ENCODE results near the gene RIC1. TPM values are rescaled to one million over a fixed set of nuclear protein-coding genes. Genes with fewer than 3 reads are reported as not detected.

The RIC1 gene
- total and polyA plus RNA-seq, 2 of the 13 experiments (the other 11 are each of a cell fraction or from before 2014, with no cell fraction given): 18.2 to 19.0 TPM

DNA sequence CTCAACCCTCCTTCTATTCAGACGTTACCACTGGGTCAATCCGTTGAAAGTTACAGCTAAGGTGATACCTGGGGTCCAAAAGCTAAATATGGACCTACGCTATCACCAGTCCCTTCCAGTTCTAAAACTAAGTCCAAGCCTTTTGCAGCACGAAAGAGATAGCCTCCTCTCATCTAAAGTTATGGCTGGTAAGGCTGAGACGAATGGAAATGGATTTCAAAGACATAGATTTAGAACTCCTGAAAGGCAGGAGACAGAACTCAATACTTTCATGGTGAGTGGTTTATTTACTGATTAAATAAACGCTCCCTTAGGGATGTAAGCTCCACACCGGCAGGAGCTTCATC, 751 bp upstream of the RIC1 start (continued):
- TF ChIP-seq, protein P1, sequence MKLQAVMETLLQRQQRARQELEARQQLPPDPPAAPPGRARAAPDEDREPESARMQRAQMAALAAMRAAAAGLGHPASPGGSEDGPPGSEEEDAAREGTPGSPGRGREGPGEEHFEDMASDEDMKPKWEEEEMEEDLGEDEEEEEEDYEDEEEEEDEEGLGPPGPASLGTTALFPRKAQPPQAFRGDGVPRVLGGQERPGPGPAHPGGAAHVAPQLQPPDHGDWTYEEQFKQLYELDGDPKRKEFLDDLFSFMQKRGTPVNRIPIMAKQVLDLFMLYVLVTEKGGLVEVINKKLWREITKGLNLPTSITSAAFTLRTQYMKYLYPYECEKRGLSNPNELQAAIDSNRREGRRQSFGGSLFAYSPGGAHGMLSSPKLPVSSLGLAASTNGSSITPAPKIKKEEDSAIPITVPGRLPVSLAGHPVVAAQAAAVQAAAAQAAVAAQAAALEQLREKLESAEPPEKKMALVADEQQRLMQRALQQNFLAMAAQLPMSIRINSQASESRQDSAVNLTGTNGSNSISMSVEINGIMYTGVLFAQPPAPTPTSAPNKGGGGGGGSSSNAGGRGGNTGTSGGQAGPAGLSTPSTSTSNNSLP (IDR thresholded peaks at IDR 0.05; ENCODE audit: low read depth, low read length): no peak

DNA sequence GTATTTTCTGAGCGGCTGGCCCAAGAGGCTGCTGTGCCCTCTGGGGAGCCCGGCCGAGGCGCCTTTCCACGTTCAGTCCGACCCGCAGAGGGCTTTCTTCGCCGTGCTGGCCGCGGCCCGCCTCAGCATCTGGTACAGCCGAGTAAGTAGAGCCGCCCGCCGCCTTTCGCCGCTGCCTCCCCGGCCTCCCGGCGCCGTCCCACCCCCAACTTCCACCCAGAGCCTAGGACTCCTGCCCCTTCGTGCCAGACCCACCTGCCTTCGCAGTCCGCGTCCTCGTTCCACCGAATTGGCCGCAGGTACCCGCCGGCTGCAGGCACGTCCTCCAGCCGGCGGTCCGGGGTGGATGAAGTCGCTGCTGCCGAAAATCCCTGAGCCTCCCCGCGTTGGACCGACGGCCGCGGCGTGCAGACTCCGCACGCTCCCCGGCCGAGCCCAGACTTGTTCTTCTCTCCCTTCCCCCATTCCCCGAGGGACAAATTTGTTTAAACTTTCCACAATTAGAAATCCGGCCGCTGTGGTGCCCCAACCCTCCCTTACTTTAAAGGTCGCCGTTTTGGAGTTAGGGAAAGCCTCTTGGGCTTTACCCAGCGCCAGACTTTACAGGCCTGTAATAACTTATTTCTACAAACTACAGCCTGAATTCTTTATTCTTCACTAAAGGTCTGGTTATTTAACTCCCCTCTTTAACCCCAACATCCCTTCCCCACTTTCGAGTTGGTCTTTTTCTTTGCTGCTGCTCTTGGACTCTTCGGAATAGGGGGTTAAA, 589 bp downstream of the RIC1 start:
- CTCF ChIA-PET (ENCODE audit: low intra/inter-chr PET ratio, low total read pairs): no interaction called here
- peaks cover 47% of the 10 kb centered on the region for H3K4me1 ChIP-seq (ENCODE audit: insufficient read depth, low read length)
- TF ChIP-seq ZNF619 (CRISPR knock-in tag; IDR thresholded peaks at IDR 0.05) (no peak), KAT8 (CRISPR knock-in tag; IDR thresholded peaks at IDR 0.05) (no peak), ZNF564 (CRISPR knock-in tag; IDR thresholded peaks at IDR 0.05) (no peak), ZBTB1 (CRISPR knock-in tag; IDR thresholded peaks at IDR 0.05; ENCODE audit: borderline replicate concordance) (no peak), NR2C2 (CRISPR knock-in tag; IDR thresholded peaks at IDR 0.05; ENCODE audit: borderline replicate concordance) (no peak; the same call in 1 of the 2 replicates), STAG1 (CRISPR knock-in tag; IDR thresholded peaks at IDR 0.05) (no peak), MYNN (CRISPR knock-in tag; IDR thresholded peaks at IDR 0.05; ENCODE audit: low read depth) (no peak), EED (CRISPR knock-in tag; IDR thresholded peaks at IDR 0.05) (0 out of 2 replicates have a peak, but pooled peaks have one; percentile 2), CCDC6 (CRISPR knock-in tag; IDR thresholded peaks at IDR 0.05) (no peak), CHCHD3 (CRISPR knock-in tag; IDR thresholded peaks at IDR 0.05) (no peak), FOXK2 (IDR thresholded peaks at IDR 0.05) (no peak), CHD2 (IDR thresholded peaks at IDR 0.05; ENCODE audit: low read depth, low read length) (no peak)
- TF ChIP-seq, protein P2, sequence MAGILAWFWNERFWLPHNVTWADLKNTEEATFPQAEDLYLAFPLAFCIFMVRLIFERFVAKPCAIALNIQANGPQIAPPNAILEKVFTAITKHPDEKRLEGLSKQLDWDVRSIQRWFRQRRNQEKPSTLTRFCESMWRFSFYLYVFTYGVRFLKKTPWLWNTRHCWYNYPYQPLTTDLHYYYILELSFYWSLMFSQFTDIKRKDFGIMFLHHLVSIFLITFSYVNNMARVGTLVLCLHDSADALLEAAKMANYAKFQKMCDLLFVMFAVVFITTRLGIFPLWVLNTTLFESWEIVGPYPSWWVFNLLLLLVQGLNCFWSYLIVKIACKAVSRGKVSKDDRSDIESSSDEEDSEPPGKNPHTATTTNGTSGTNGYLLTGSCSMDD (CRISPR knock-in tag; IDR thresholded peaks at IDR 0.05): no peak
- TF ChIP-seq, protein P3, sequence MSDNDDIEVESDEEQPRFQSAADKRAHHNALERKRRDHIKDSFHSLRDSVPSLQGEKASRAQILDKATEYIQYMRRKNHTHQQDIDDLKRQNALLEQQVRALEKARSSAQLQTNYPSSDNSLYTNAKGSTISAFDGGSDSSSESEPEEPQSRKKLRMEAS (IDR thresholded peaks at IDR 0.05): no peak; the same call in 1 of the 2 replicates
- TF ChIP-seq, protein P4, sequence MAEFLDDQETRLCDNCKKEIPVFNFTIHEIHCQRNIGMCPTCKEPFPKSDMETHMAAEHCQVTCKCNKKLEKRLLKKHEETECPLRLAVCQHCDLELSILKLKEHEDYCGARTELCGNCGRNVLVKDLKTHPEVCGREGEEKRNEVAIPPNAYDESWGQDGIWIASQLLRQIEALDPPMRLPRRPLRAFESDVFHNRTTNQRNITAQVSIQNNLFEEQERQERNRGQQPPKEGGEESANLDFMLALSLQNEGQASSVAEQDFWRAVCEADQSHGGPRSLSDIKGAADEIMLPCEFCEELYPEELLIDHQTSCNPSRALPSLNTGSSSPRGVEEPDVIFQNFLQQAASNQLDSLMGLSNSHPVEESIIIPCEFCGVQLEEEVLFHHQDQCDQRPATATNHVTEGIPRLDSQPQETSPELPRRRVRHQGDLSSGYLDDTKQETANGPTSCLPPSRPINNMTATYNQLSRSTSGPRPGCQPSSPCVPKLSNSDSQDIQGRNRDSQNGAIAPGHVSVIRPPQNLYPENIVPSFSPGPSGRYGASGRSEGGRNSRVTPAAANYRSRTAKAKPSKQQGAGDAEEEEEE (CRISPR knock-in tag; IDR thresholded peaks at IDR 0.05; ENCODE audit: borderline replicate concordance): no peak
- TF ChIP-seq, protein P5, sequence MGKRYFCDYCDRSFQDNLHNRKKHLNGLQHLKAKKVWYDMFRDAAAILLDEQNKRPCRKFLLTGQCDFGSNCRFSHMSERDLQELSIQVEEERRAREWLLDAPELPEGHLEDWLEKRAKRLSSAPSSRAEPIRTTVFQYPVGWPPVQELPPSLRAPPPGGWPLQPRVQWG (CRISPR knock-in tag; IDR thresholded peaks at IDR 0.05; ENCODE audit: borderline replicate concordance, low read depth): no peak

More for the DNA sequence above, 589 bp downstream of the RIC1 start:
- 0% methylated on average over 11 of the region's 56 CpGs for WGBS (ENCODE audit: low lambda C conversion rate)
- H3K27me3 ChIP-seq (ENCODE audit: control insufficient read depth in 1 of 2, insufficient read depth in 2 of 2, low read length in 2 of 2): no peaks in the 10 kb centered on the region; a peak in 1 of 5 replicates
- POLR2A ChIA-PET: interaction anchor here (0.6 to 1.9 kb wide), 12 partner anchors 10 to 967 kb away, joined by 3 to 12 read pairs (median 4); partner anchors contain the start of genes PLPP6 and RCL1
- no peaks in the 10 kb centered on the region; the same call in 1 of the 2 replicates for H4K20me1 ChIP-seq (ENCODE audit: insufficient read depth, low read length)
- ATAC-seq: peak; percentile 48
- peak overlapping the region; percentile 88 for H3K9ac ChIP-seq (ENCODE audit: insufficient read depth, low read depth, low read length)
- H3K36me3 ChIP-seq (replicated peaks in 1 of 2; ENCODE audit: control insufficient read depth in 1 of 2, insufficient read depth in 2 of 2, low read length in 2 of 2): no peaks in the 10 kb centered on the region
- intact Hi-C loops (cut with micrococcal nuclease; ENCODE audit: unreplicated experiment): loop anchor here (2.0 to 5.0 kb wide), 2 partner anchors 85 to 1268 kb away; no protein-coding TSS in a partner anchor
- peaks cover 49% of the 10 kb centered on the region for H3K79me2 ChIP-seq (ENCODE audit: insufficient read depth, low read length)
- no peaks in the 10 kb centered on the region for H3K9me3 ChIP-seq (ENCODE audit: low read length)
- no peak for FAIRE-seq
- in situ Hi-C loops (cut with HindIII; ENCODE audit: extremely low pct_ligation_motif_present, low pct_unique_long_range_greater_than_20kb): no loop called here
- H3K27ac ChIP-seq (ENCODE audit: extremely low read length, insufficient read depth, low read length): peak overlapping the region; percentile 80
- H2AFZ ChIP-seq (ENCODE audit: low read length): peak overlapping the region; percentile 35
- no peak for DNase-seq (ENCODE audit: low spot score)
- no TSS peak for BruUV-seq (replicated peaks)
- peak overlapping the region; percentile 83 for H3K4me2 ChIP-seq (ENCODE audit: low read depth, low read length)
- peak overlapping the region; percentile 89 to 97 (median 94) for H3K4me3 ChIP-seq (replicated peaks in 1 of 3; ENCODE audit: insufficient read depth in 1 of 3, low read depth in 2 of 3, low read length in 3 of 3)
